Skin of body (tissue), 2 donors: ENCODE data around the gene PUS7L. TPM values are rescaled to one million over a fixed set of nuclear protein-coding genes. Genes with fewer than 3 reads are reported as not detected.

Experiments used
- DNase-seq: peaks from one replicate; lab custom pipeline; 2025; lab: John Stamatoyannopoulos, UW
- total RNA-seq: library from RNA; depleted of rRNA; stranded (reverse); fragments of >200 nt; gene quantifications from one replicate; pipeline ENCODE4 v1.2.3, GENCODE V29; 2014

The PUS7L gene
- total RNA-seq, 1 donor from 2014 or later: 13.3 TPM

GRCh38 chr12:43669373-43669772 is 89.2 kb downstream of the PUS7L start:
- DNase-seq: no peak

Other genes starting within 250 kb of the PUS7L start
- gene ADAMTS20, start 206.6 kb downstream of the PUS7L start, total RNA-seq: 0.10 TPM
- gene IRAK4, start 161 bp upstream of the PUS7L start, total RNA-seq: 14.4 TPM
- gene TWF1, start 47.5 kb upstream of the PUS7L start, total RNA-seq: 65.4 TPM
- gene TMEM117, start 77.3 kb upstream of the PUS7L start, total RNA-seq: 21.5 TPM